HCT116 (cell line): ENCODE results near the gene DIPK1A. TPM values are rescaled to one million over a fixed set of nuclear protein-coding genes. Genes with fewer than 3 reads are reported as not detected.

Experiments
- ATAC-seq: fragments of 200-7000 bp; cut with Tn5 transposase; 2 replicates; pipeline ENCODE4 v1.9.1; 2020; ENCODE audit warnings: mild to moderate bottlenecking, moderate library complexity
- BruUV-seq: library from RNA; stranded (reverse); fragments of 400-500 nt; replicated peaks from 2 replicates; lab custom pipeline; 2021; lab: Mats Ljungman, UMichigan
- CTCF ChIA-PET: fragments of 300-600 bp; sonication (Branson Sonifier 250); formaldehyde crosslinking; loops from one replicate; lab custom pipeline; 2021; ENCODE audit warnings: antibody characterized with exemption; lab: Charles Lee
- POLR2A ChIA-PET: fragments of 300-600, 350-600 bp; sonication (Branson Sonifier 250); formaldehyde crosslinking; loops from one replicate; lab custom pipeline; 2021; ENCODE audit warnings: antibody characterized with exemption; lab: Charles Lee
- RAD21 ChIA-PET, 2 experiments: fragments of 300-600 bp; sonication (Branson Sonifier 250); formaldehyde crosslinking; loops; one replicate each; lab custom pipeline; 2023; ENCODE audit warnings: low total read pairs in 2 of 2; ENCODE audit not compliant: uncharacterized antibody in 2 of 2, unreplicated experiment in 2 of 2, low non-redundant PET in 1 of 2; lab: Charles Lee
- DNase-seq: peaks from one replicate; pipeline ENCODE4 v3.0.0-alpha.2; 2010; ENCODE audit warnings: low read depth, low spot score
- H2AFZ ChIP-seq: fragments of 200-600 bp; shearing (Covaris generic), sonication (generic); 2 replicates; pipeline ENCODE4 v1.6.1; 2017; ENCODE audit warnings: low read depth, mixed run types, mixed read lengths, antibody characterized with exemption, low read length; ENCODE audit not compliant: poor library complexity, severe bottlenecking
- H3K27ac ChIP-seq: 2 replicates; pipeline ENCODE4 v1.5.1; 2012; ENCODE audit warnings: low read depth, low read length
- H3K27me3 ChIP-seq: fragments of 200-600 bp; sonication (generic); 2 replicates; pipeline ENCODE4 v1.6.1; 2016; ENCODE audit warnings: mixed run types, low read length, mixed read lengths; ENCODE audit not compliant: insufficient read depth
- H3K36me3 ChIP-seq, 2 experiments: fragments of 200-500 bp in 1 of 2; fragments of 200-600 bp in 1 of 2; sonication (Bioruptor generic) in 1 of 2; sonication (generic) in 1 of 2; 2 replicates each; pipeline versions ENCODE4 v1.5.1 to v1.6.1; 2014 to 2016; ENCODE audit warnings: low read length in 2 of 2, inconsistent platforms in 1 of 2, mixed read lengths in 1 of 2, mixed run types in 1 of 2; ENCODE audit not compliant: insufficient read depth in 2 of 2, control insufficient read depth in 1 of 2
- H3K4me1 ChIP-seq, 2 experiments: fragments of 200-600 bp in 1 of 2; sonication (generic) in 1 of 2; 2 replicates each; pipeline versions ENCODE4 v1.5.1 to v1.6.1; 2012 to 2017; ENCODE audit warnings: low read length in 2 of 2, inconsistent platforms in 1 of 2, mild to moderate bottlenecking in 1 of 2, mixed read lengths in 1 of 2, mixed run types in 1 of 2, moderate library complexity in 1 of 2; ENCODE audit not compliant: insufficient read depth in 2 of 2, control insufficient read depth in 1 of 2
- H3K4me2 ChIP-seq: fragments of 200-600 bp; sonication (generic); 2 replicates; pipeline ENCODE4 v1.6.1; 2017; ENCODE audit warnings: mixed run types, low read length, mixed read lengths
- H3K4me3 ChIP-seq, 2 experiments: fragments of 200-600 bp in 1 of 2; sonication (generic) in 1 of 2; replicated peaks in 1 of 2; 2 replicates each; pipeline ENCODE4 v1.5.1; 2011 to 2016; ENCODE audit warnings: low read length in 2 of 2, control low read depth in 1 of 2, low read depth in 1 of 2, mild to moderate bottlenecking in 1 of 2, mixed read lengths in 1 of 2, mixed run types in 1 of 2
- H3K79me2 ChIP-seq: fragments of 200-600 bp; sonication (generic); 2 replicates; pipeline ENCODE4 v1.6.1; 2017; ENCODE audit warnings: mild to moderate bottlenecking, mixed run types, low read length, moderate library complexity, mixed read lengths; ENCODE audit not compliant: insufficient read depth
- H3K9ac ChIP-seq: fragments of 200-600 bp; sonication (generic); 2 replicates; pipeline ENCODE4 v1.6.1; 2016; ENCODE audit warnings: low read length, mixed read lengths
- H3K9me2 ChIP-seq: fragments of 200-600 bp; sonication (generic), shearing (Covaris generic); 2 replicates; pipeline ENCODE4 v1.6.1; 2017; ENCODE audit warnings: mixed run types, mild to moderate bottlenecking, moderate library complexity; ENCODE audit not compliant: insufficient read depth
- H3K9me3 ChIP-seq, 2 experiments: fragments of 200-500 bp in 1 of 2; fragments of 200-600 bp in 1 of 2; sonication (Bioruptor generic) in 1 of 2; sonication (generic) in 1 of 2; 2 replicates each; pipeline ENCODE4 v1.6.1; 2014 to 2017; ENCODE audit warnings: low read length in 2 of 2, mixed read lengths in 2 of 2, inconsistent platforms in 1 of 2, low read depth in 1 of 2, mild to moderate bottlenecking in 1 of 2, mixed run types in 1 of 2, moderate library complexity in 1 of 2; ENCODE audit not compliant: control insufficient read depth in 1 of 2, insufficient read depth in 1 of 2
- H4K20me1 ChIP-seq: fragments of 200-600 bp; sonication (generic), shearing (Covaris generic); 2 replicates; pipeline ENCODE4 v1.6.1; 2017; ENCODE audit warnings: mixed run types, mild to moderate bottlenecking, moderate library complexity; ENCODE audit not compliant: insufficient read depth
- CBX3 ChIP-seq: IDR thresholded peaks from 2 replicates; pipeline ENCODE4 v1.6.1; 2012; ENCODE audit warnings: low read depth
- CTCF ChIP-seq, 3 experiments: fragments of 200-600 bp in 1 of 3; sonication (generic) in 1 of 3; IDR thresholded peaks in 2 of 3; conservative IDR thresholded peaks in 1 of 3; 2 replicates each; pipeline ENCODE4 v1.5.1; 2012 to 2017; ENCODE audit warnings: low read depth in 2 of 3, low read length in 2 of 3, antibody characterized with exemption in 1 of 3, borderline replicate concordance in 1 of 3, control low read depth in 1 of 3, mild to moderate bottlenecking in 1 of 3, mixed read lengths in 1 of 3, mixed run types in 1 of 3, moderate library complexity in 1 of 3; ENCODE audit not compliant: insufficient read depth in 1 of 3
- EZH2phosphoT487 ChIP-seq: fragments of 200-600 bp; IDR thresholded peaks from 2 replicates; pipeline ENCODE4 v1.6.1; 2018; ENCODE audit warnings: antibody characterized with exemption, borderline replicate concordance
- FOSL1 ChIP-seq: IDR thresholded peaks from 2 replicates; pipeline ENCODE4 v1.6.1; 2012; ENCODE audit warnings: low read depth
- JUND ChIP-seq: IDR thresholded peaks from 2 replicates; pipeline ENCODE4 v1.6.1; 2012
- POLR2A ChIP-seq: IDR thresholded peaks from 2 replicates; pipeline ENCODE4 v1.7.0; 2011; ENCODE audit warnings: borderline replicate concordance; ENCODE audit not compliant: insufficient read depth, insufficient read length; ENCODE audit errors: extremely low read depth
- POLR2AphosphoS5 ChIP-seq: IDR thresholded peaks from 2 replicates; pipeline ENCODE4 v1.6.1; 2011; ENCODE audit warnings: mild to moderate bottlenecking, low read depth, low read length, moderate library complexity
- RAD21 ChIP-seq: IDR thresholded peaks from 2 replicates; pipeline ENCODE4 v1.6.1; 2012; ENCODE audit warnings: low read depth, mild to moderate bottlenecking
- SIN3A ChIP-seq: IDR thresholded peaks from 2 replicates; pipeline ENCODE4 v1.6.1; 2012; ENCODE audit warnings: low read depth
- SP1 ChIP-seq: IDR thresholded peaks from 2 replicates; pipeline ENCODE4 v1.6.1; 2012; ENCODE audit warnings: low read depth
- intact Hi-C: fragments of 100-400 bp; cut with micrococcal nuclease; formaldehyde crosslinking; loops from 2 replicates; pipeline ENCODE4 v1.10.0; 2022
- total RNA-seq: library from RNA; stranded (reverse); gene quantifications from one replicate; pipeline ENCODE4 v1.2.1, GENCODE V29; 2021; ENCODE audit not compliant: unreplicated experiment
- TF ChIP-seq, protein P1 (sequence below): IDR thresholded peaks from 2 replicates; pipeline ENCODE4 v1.6.1; 2012

DIPK1A gene
- total RNA-seq, 1 experiment from 2014 or later, result 4.3 TPM

GRCh38 chr1:92960395-92961130 is 699 bp downstream of the DIPK1A start:
- H3K4me2 ChIP-seq, result peak overlapping the region; percentile 97
- intact Hi-C loops, result loop anchor here (1.0 kb wide), 1 partner anchor 101 kb away; no protein-coding TSS in a partner anchor
- H3K9me3 ChIP-seq, result no peaks in the 10 kb centered on the region
- no peaks in the 10 kb centered on the region for H3K79me2 ChIP-seq
- CTCF ChIA-PET, result interaction anchor here (0.8 to 3.8 kb wide), 7 partner anchors 8 to 102 kb away, joined by 3 to 21 read pairs (median 4); no protein-coding TSS in a partner anchor
- RAD21 ChIA-PET, result interaction anchor here in 1 of 2 experiments (0.6 kb wide), 1 partner anchor 169 kb away, joined by 3 read pairs; no protein-coding TSS in a partner anchor
- peak overlapping the region; percentile 62 for H2AFZ ChIP-seq
- peak overlapping the region; percentile 63 to 71 for H3K4me3 ChIP-seq
- H4K20me1 ChIP-seq, result no peaks in the 10 kb centered on the region
- TF ChIP-seq SP1 (no peak), POLR2AphosphoS5 (no peak), EZH2phosphoT487 (no peak), POLR2A (no peak), CTCF (IDR thresholded peaks at IDR 0.05 in 2 of 3, conservative IDR thresholded peaks at IDR 0.05 in 1 of 3; ENCODE audit: borderline replicate concordance in 1 of 3, insufficient read depth in 1 of 3, low read depth in 2 of 3, low read length in 2 of 3) (peak; percentile 50 to 96 (median 58)), FOSL1 (no peak), CBX3 (peak; percentile 67; the same call in 1 of the 2 replicates), JUND (no peak), RAD21 (peak; percentile 88), SIN3A (0 out of 2 replicates have a peak, but pooled peaks have one; percentile 34)
- TF ChIP-seq, protein P1, sequence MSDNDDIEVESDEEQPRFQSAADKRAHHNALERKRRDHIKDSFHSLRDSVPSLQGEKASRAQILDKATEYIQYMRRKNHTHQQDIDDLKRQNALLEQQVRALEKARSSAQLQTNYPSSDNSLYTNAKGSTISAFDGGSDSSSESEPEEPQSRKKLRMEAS, result peak; percentile 71
- peak overlapping the region; percentile 66 for H3K27ac ChIP-seq
- H3K9me2 ChIP-seq, result no peaks in the 10 kb centered on the region
- peak overlapping the region; percentile 62 for H3K9ac ChIP-seq
- ATAC-seq (peak; percentile 74), DNase-seq (peak; percentile 70)
- H3K36me3 ChIP-seq, result no peaks in the 10 kb centered on the region
- H3K4me1 ChIP-seq, result peaks cover 0 to 21% of the 10 kb centered on the region in 2 experiments; a peak in 2 of 4 replicates
- BruUV-seq, result no TSS peak
- POLR2A ChIA-PET, result interaction anchor here (0.7 kb wide), 1 partner anchor 92 kb away, joined by 3 read pairs; no protein-coding TSS in a partner anchor
- no peaks in the 10 kb centered on the region for H3K27me3 ChIP-seq
